Activated naive CD4-positive, alpha-beta T cell treated with Interleukin-2 at 50 U/mL for 16 hours (primary cell): ENCODE data around the gene TMCO6.
"Not testable (repeated sequence)": the region's sequence is repeated elsewhere in the genome, so short reads cannot be mapped to it uniquely, and the experiment has no call there.

Experiments used
- DNase-seq: peaks from one replicate; pipeline ENCODE4 v3.0.0-alpha.2; 2020

Gene TMCO6

DNA sequence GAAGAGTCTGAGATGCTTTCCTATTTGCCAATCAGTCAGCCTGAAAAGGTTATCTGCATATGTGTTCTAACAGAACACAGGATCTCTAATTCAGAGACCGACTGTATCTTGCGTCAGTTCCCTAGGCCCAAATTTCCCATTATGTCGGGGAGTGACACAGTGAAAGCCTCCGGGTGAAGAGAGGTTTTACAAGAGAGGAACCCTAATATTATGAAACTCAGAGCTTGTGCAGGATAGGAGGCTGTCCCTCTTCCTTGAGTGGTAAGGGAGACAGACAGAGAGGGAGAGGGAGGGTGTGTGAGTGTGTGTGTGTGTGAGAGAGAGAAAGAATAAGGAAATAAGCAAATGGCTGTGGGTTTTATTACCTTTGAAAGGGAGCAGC lies 8.2 kb upstream of the TMCO6 start:
- DNase-seq = no peak

DNA sequence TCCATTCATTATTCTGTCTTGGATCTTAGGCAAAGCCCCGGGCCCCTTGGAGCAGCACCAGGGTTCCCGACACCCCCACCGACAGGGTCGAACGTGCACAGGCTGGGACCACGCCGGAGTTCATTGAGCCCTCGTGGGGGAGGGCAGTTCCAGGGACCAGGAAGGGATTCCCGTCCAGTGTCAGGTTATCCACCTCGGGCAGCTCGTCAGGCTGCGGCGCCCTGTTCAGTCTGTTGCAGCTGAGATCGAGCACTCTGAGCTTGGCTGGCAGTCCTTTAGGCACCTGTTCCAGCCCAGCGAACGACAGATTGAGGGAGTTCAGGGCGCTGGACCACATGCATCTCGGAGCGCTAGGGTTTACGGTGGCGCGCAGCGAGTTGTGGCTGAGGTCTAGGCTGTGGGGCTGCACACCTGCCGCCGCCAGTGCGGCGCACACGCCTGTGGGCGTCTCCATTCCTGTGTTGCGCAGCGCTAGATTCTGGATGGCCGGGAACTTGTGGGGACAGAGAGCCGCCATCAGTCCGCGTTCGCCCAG lies 7.4 kb upstream of the TMCO6 start:
- DNase-seq = no peak

- peak; percentile 60 for DNase-seq
Observed at GRCh38 chr5:140632366-140633020, 6.8 kb upstream of the TMCO6 start.

- no peak for DNase-seq
Observed at GRCh38 chr5:140633021-140633471, 6.2 kb upstream of the TMCO6 start, which contains the start of gene CD14. CD14 (minus strand) TSS chr5:140633175; CDS start chr5:140633071, 104 bp downstream.

DNA sequence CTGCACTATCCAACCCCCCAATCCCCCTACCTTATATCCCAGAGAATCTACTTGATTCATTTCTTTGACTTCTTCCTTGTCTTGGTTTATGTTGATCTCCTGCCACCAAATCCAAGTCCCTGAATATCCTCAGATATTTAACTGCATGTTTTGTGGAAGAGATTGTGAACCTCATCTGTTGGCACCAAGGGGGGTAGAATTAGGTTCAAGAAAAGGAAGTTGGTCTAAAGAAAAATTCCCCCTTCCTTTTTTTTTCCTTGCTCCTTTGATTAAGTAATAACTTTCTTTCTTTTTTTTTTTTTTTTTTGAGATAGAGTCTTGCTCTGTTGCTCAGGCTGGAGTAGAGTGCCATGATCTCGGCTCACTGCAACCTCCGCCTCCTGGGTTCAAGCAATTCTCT lies 5.8 kb upstream of the TMCO6 start:
- no peak for DNase-seq

DNA sequence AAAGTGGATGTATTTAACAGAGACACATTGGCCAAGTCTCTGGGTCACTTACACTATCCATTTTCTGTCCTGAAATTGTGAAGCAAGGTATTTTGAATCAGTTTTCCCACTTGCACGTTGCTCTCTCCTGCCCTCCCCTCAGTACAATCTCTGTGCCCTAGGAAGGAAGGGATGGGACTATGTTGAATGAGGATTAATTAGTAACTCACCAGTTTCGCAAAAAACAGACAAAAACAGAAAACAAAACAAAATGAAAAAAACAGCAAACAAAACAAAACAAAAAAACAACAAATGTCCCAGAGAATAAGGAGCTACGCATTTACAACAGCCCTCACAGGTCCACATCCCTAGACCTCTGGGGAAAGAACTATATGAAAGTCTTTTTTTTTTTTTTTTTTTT lies 5.1 kb upstream of the TMCO6 start:
- DNase-seq = no peak

DNA sequence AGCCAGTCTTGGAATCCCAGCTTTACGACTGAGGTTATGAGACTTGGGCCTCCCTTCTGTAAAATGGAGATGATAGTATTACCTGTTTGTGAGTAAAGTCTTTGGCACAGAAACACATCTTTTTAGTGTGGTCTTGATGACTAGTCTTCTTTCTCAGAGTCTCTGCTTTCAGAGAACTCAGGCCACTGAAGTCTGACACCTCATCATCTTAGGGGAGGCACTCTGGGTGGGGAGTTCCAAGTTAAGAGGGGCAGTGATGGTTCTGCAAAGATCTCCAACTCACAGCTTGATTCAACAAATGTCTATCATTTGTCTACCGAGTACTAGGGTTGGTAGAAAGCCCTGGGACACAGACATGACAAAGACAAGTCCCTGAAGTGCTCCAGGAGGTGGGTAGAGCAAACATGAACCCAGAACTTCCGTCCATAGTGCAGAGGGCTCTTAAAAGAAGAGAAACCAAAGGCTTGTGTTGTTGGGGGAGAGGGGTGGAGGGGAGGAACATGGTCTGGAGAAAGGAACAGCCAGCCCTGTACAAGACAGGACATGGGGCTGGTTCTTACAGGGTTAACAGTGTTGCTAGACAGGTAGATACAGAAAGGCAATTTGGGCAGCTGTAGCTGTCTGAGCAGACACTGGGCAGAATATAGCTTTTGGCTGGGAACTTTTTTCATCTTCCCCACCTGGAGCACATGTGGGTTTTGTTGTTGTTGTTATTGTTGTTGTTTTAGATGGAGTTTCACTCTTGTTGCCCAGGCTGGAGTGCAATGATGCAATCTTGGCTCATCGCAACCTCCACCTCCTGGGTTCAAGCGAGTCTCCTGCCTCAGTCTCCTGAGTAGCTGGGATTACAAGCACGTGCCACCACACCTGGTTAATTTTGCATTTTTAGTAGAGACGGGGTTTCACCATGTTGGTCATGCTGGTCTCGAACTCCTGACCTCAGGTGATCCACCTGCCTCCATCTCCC lies 3.7 kb upstream of the TMCO6 start:
- no peak for DNase-seq

DNA sequence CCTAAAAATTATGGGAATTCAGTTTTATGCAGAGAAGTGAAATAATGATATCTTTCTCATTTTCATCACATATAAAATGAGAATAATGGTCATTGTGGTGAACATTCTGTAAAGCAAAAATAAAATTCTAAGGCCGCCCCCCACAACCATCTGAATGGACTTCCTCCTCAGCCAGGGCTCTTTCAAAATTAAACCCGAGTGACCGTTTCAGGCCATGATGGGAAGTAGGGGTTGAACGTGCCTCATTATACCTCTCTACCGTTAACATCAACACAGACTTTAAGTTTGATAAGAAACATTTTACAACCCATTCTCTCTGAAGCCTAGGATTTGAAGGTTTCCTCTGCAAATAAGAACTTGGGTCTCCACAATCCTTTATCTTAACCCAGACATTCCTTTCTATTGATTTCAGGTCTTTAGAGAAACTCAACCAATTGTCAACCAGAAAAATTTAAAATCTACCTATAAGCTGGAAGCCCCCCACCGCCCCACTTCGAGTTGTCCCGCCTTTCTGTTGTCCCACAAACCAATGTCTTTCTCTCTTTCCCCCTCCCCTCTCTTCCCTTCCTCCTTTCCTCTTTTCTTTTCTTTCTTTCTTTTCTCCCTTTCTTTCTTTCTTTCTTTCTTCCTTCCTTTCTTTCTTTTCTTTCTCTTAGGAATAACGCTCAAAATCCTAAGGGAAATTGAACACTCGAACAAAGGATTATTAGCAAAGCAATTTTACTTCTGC lies 1.7 kb upstream of the TMCO6 start:
- no peak for DNase-seq

- DNase-seq = not testable (repeated sequence)
Observed at GRCh38 chr5:140638898-140639147, 428 bp upstream of the TMCO6 start.

GRCh38 chr5:140641716-140642115 lies 2.5 kb downstream of the TMCO6 start:
- no peak for DNase-seq

DNA sequence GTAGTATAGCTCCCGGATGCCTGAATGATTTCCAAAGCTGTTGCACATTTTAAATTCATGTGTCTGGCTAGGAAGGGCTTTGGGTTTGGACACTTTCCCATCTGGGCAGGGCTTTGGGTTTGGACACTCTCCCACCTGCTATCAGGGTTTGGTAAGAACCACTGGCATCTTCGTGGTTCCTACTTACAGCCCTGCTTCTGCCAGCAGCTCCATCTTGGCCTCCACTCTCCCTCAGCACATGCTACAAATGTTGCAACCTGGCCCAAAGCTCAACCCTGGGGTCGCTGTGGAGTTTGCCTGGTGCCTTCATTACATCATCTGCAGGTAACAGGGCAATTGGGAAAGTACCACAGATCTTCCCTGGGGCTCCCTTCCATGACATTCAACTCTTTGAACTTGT lies 3.5 kb downstream of the TMCO6 start:
- DNase-seq = no peak

DNA sequence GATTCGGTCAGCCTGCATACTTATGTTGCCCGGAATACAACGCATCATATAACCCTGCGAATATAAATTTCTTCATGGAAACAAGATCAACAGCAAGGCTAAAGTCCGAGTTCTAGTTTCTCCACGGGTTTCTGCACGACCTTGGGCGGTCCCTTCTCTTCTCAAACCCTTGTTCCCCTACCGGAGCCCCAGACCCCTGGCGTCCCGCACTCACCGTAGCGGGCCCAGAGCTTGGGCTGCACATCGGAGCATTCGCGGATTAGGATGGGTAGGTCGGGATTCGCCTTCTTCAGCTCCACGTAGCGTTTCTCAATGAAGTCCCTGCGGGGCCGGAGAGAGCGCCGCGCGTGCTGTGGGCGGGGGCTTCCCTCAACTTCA lies 7.8 kb downstream of the TMCO6 start:
- DNase-seq = no peak

- no peak for DNase-seq
Observed at GRCh38 chr5:140658870-140659269, 19.6 kb downstream of the TMCO6 start.

DNA sequence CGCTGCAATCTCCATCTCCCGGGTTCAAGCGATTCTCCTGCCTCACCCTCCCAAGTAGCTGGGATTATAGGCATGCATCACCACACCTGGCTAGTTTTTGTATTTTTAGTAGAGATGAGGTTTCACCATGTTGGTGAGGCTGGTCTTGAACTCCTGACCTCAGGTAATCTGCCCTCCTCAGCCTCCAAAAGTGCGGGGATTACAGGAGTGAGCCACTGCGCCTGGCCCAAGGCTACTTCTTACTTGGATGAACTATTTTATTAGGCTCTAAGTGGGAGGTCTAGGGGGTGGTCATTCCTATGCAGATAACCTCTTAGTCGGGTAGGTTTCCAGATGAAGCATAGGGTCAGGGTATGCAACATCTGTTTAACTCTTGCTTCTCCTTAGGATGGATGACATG lies 21.1 kb downstream of the TMCO6 start:
- not testable (repeated sequence) for DNase-seq

- no peak for DNase-seq
Observed at GRCh38 chr5:140664030-140664358, 24.7 kb downstream of the TMCO6 start.

DNA sequence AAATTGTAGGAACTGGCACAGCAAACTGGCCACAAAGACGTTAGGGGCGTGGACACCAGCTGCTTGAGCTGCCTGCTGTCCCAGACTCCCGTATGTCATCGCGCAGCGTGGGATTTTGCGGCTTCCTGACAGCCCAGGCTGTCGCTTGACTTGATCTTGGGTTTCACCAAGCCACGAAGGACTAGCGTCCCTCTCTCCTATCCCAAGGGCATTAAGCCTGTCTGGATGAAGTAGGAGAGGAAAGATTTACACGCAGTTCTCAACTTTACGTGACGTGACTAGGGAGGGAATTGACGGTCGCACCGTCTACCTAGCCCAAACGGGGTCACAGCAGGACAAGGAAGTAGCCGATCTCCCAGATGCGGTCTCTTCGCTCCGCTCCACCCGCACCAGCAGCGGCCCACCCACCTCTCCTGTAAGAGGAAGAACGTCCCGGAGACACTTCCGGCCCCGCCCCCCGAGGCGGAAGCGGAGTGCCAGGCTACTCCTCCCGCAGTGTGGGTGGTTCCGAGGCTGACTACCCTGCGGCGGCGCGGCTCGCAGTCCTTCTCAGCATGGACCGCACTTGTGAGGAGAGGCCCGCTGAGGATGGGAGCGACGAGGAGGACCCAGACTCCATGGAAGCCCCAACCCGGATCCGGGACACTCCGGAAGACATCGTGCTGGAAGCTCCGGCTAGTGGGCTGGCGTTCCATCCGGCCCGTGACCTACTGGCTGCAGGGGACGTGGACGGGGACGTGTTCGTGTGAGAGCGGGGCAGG lies 25.3 kb downstream of the TMCO6 start, which contains the start of gene WDR55:
Gene WDR55 (plus strand): TSS at position 546 of the 761 bp plus-strand sequence. CDS start 9 bp downstream, at position 555.
- peak; percentile 97 for DNase-seq

DNA sequence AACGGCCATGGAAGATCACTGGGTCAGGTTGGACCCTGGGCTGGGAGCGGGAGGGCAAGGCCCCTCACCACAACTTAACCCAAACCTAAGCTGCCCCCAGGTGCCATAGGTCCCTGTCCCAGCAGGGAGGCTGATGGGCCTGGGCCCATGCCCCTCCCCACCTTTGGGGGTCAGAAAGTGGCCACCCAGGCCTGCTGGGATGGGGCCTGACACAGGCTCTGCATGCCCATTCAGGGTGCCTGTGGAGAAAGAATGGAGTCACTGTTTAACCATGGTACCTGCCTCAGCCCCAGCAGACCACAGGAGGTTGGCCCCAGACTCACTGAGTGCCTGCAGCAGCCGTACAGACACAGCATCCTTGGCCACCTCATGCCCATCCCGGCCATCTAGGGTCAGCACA lies 31.8 kb downstream of the TMCO6 start:
- not testable (repeated sequence) for DNase-seq

DNA sequence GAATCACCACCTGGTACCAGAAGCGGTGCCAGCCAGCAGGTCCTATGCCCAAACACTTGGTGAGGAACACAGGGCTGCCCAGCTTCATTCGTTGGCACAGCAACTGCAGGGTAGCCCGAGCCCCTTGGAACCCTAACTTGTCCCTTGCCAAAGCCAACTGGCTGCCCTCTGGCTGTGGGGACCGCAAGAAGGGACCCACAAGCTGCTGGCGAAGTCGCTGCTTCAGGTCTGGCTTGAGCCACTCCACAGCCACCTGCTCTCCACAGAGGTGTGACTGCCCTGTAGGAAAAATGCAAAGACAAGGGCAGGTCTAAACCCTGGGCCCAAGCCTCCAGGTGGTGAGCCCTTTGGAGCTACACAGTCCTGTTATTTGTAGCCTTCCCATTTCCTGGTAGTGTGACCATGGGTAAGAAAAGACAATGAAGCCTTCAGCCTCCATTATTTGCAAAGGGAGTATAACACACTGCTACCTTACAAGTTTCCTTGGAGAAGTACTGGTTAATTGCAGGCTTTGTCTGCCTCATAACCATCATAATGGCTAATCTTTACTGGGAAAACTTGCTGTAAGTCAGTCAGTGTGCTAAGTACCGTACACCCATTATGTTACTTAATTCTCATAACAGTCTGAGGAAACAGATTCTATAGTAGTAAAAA lies 32.3 kb downstream of the TMCO6 start:
- no peak for DNase-seq

- DNase-seq = no peak
Observed at GRCh38 chr5:140672455-140673186, 33.4 kb downstream of the TMCO6 start.

GRCh38 chr5:140673187-140673976 lies 34.1 kb downstream of the TMCO6 start, which contains the start of gene DND1:
DND1 (minus strand) TSS chr5:140673576; CDS start chr5:140673542, 34 bp downstream.
- no peak for DNase-seq
